Measurements from ENCODE around the gene SVOPL. TPM values are rescaled to one million over a fixed set of nuclear protein-coding genes. Genes with fewer than 3 reads are reported as not detected.

SVOPL gene
- total RNA-seq, 1 donor from 2014 or later: not detected

DNA sequence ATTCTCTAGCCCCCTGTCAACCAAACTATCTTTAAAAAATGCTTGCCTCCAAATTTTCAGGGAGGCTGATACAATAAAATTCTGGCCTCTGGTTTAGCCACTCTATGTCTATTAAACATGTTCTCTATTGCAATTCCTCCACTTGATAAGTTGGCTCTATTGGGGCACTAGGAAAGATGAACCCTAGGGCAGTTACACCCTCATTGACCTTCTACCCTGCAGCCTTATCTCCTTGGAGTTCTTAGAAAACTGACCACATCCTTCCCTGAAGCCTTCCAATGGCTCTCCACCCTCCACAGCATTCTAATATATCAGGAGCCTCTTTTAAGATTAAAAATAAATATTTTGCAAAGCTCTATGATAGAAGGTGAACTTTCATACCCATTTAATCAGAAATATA lies 30.6 kb downstream of the SVOPL start:
- TF ChIP-seq POLR2A (IDR thresholded peaks at IDR 0.05): no peak
- TF ChIP-seq POLR2AphosphoS5 (IDR thresholded peaks at IDR 0.05; ENCODE audit: insufficient read depth in 1 of 2, low read depth in 1 of 2): no peak
- TF ChIP-seq, protein P1, sequence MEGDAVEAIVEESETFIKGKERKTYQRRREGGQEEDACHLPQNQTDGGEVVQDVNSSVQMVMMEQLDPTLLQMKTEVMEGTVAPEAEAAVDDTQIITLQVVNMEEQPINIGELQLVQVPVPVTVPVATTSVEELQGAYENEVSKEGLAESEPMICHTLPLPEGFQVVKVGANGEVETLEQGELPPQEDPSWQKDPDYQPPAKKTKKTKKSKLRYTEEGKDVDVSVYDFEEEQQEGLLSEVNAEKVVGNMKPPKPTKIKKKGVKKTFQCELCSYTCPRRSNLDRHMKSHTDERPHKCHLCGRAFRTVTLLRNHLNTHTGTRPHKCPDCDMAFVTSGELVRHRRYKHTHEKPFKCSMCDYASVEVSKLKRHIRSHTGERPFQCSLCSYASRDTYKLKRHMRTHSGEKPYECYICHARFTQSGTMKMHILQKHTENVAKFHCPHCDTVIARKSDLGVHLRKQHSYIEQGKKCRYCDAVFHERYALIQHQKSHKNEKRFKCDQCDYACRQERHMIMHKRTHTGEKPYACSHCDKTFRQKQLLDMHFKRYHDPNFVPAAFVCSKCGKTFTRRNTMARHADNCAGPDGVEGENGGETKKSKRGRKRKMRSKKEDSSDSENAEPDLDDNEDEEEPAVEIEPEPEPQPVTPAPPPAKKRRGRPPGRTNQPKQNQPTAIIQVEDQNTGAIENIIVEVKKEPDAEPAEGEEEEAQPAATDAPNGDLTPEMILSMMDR (IDR thresholded peaks at IDR 0.05): no peak

DNA sequence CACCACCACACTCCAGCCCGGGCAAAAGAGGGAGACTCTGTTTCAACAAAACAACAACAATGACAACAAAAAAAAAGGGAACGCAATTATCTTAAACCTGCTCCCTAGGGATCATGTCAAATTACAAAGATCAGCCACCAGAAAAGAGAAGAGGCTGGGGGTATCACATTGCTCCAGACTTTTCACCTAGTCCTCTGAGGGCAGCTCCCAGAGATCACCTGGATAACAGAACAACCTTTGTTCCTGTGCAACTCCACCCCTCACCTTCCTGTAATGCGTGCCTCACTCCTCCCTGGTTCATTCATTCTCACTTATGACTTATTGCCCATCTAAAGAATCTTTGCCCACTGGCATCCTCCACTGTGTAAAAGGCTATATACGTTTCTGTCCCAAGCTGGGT lies 31.8 kb downstream of the SVOPL start:
- Histone ChIP-seq H3K27ac (no peak overlapping the region), H3K9me3 (no peaks in the 10 kb centered on the region), H3K4me1 (peaks cover 2% of the 10 kb centered on the region), H3K4me3 (no peak overlapping the region), H3K27me3 (no peaks in the 10 kb centered on the region), H3K36me3 (no peaks in the 10 kb centered on the region)
- intact Hi-C loops (cut with DNase I): no loop called here
- no peak for DNase-seq (ENCODE audit: extremely low spot score in 2 of 2)
- no peak for TF ChIP-seq POLR2AphosphoS5 (IDR thresholded peaks at IDR 0.05; ENCODE audit: insufficient read depth in 1 of 2, low read depth in 1 of 2)
- TF ChIP-seq POLR2A (IDR thresholded peaks at IDR 0.05): no peak
- TF ChIP-seq, protein P1 (IDR thresholded peaks at IDR 0.05): no peak

More for the DNA sequence above, 30.6 kb downstream of the SVOPL start:
- Histone ChIP-seq H3K4me3 (no peak overlapping the region), H3K27me3 (no peaks in the 10 kb centered on the region), H3K9me3 (no peaks in the 10 kb centered on the region), H3K36me3 (no peaks in the 10 kb centered on the region), H3K4me1 (no peaks in the 10 kb centered on the region), H3K27ac (no peak overlapping the region)
- no peak for DNase-seq (ENCODE audit: extremely low spot score in 2 of 2)
- intact Hi-C loops (cut with DNase I): no loop called here

DNA sequence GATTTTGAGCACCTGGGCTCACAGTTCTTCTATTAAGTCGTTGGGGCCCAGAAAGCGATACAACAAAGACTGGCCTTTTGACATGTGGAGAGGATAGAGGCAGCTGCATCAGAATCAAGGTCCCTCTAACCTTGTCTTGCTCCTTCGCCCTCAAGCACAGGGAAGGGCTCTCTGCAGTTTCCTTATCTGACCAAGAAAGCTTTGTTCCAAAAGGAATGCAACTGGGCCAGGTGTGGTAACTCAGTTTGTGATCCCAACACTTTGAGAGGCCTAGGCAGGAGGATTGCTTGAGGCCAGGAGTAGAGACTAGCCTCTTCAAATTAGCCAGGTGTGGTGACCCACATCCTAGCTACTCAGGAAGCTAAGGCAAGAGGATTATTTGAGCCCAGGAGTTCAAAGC lies 32.2 kb downstream of the SVOPL start:
- Histone ChIP-seq H3K27me3 (no peaks in the 10 kb centered on the region), H3K9me3 (no peaks in the 10 kb centered on the region), H3K27ac (no peak overlapping the region), H3K4me1 (peaks cover 7% of the 10 kb centered on the region), H3K4me3 (no peak overlapping the region), H3K36me3 (no peaks in the 10 kb centered on the region)
- intact Hi-C loops (cut with DNase I): no loop called here
- DNase-seq (ENCODE audit: extremely low spot score in 2 of 2): no peak
- TF ChIP-seq POLR2A (IDR thresholded peaks at IDR 0.05): no peak
- TF ChIP-seq POLR2AphosphoS5 (IDR thresholded peaks at IDR 0.05; ENCODE audit: insufficient read depth in 1 of 2, low read depth in 1 of 2): no peak
- TF ChIP-seq, protein P1 (IDR thresholded peaks at IDR 0.05): no peak

DNA sequence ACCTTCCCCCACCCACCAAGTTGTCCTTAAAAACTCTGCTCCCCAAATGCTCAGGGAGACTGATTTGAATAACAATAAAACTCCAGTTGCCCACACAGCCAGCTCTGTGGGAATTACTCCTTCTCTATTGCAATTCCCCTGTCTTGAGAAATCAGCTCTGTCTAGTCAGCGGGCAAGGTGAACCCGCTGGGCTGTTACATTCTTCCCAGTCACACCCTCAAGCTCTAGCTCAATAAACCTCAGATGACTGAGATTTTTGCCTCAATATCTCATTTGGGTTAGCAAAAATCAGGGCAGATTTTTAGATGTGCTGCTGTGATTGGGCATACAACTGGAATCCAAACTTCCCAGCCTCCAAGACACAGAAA lies 32.9 kb downstream of the SVOPL start:
- Histone ChIP-seq H3K36me3 (no peaks in the 10 kb centered on the region), H3K27ac (no peak overlapping the region), H3K9me3 (no peaks in the 10 kb centered on the region), H3K4me1 (peaks cover 10% of the 10 kb centered on the region), H3K27me3 (no peaks in the 10 kb centered on the region), H3K4me3 (no peak overlapping the region)
- no peak for DNase-seq (ENCODE audit: extremely low spot score in 2 of 2)
- intact Hi-C loops (cut with DNase I): no loop called here
- no peak for TF ChIP-seq POLR2A (IDR thresholded peaks at IDR 0.05)
- no peak for TF ChIP-seq POLR2AphosphoS5 (IDR thresholded peaks at IDR 0.05; ENCODE audit: insufficient read depth in 1 of 2, low read depth in 1 of 2)
- TF ChIP-seq, protein P1 (IDR thresholded peaks at IDR 0.05): no peak

DNA sequence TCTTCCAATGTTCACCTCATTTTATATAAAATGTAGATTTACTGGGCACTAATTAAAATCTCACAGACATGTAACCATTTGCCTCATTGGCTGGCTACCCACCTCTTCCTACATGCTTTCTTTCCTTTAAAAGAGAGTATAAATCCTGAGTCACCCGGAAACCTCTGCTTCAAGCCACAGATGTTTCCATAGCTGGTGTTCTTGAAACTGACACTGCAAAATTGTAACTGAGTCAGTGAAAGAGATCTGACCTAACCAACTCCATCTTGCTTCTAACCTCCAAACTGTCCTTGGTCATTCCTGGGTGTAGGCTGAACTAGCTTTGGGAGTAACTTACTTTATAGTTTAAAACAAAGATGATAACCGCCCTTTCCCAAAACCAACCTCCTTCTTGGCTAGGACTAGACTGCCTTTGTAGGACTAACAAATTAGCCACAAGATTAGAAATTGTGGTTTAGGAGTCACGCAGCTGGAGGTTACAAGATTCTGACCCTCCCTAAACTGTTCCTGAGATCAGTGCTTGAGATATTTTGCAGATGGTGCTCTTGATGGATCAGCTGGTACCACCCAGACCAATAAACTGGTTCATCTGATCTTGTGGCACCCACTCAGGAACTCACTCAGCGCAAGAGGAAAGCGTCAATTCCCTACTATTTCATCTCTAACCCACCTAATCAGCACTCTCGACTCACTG lies 33.5 kb downstream of the SVOPL start:
- H3K27me3 ChIP-seq: no peaks in the 10 kb centered on the region

More for the DNA sequence above, 33.5 kb downstream of the SVOPL start:
- TF ChIP-seq POLR2AphosphoS5 (IDR thresholded peaks at IDR 0.05; ENCODE audit: insufficient read depth in 1 of 2, low read depth in 1 of 2) (no peak), POLR2A (IDR thresholded peaks at IDR 0.05) (no peak)
- TF ChIP-seq, protein P1 (IDR thresholded peaks at IDR 0.05): no peak
- Histone ChIP-seq H3K4me1 (peaks cover 10% of the 10 kb centered on the region), H3K4me3 (no peak overlapping the region), H3K27ac (no peak overlapping the region), H3K36me3 (no peaks in the 10 kb centered on the region), H3K9me3 (no peaks in the 10 kb centered on the region)
- intact Hi-C loops (cut with DNase I): no loop called here
- DNase-seq (ENCODE audit: extremely low spot score in 2 of 2): no peak
